ENCODE data around the gene MED15.
"Not testable (repeated sequence)": the region's sequence is repeated elsewhere in the genome, so short reads cannot be mapped to it uniquely, and the experiment has no call there.

MED15 gene

GRCh38 chr22:20533095-20533878, 25.9 kb downstream of the MED15 start:
- no peak for DNase-seq

DNA sequence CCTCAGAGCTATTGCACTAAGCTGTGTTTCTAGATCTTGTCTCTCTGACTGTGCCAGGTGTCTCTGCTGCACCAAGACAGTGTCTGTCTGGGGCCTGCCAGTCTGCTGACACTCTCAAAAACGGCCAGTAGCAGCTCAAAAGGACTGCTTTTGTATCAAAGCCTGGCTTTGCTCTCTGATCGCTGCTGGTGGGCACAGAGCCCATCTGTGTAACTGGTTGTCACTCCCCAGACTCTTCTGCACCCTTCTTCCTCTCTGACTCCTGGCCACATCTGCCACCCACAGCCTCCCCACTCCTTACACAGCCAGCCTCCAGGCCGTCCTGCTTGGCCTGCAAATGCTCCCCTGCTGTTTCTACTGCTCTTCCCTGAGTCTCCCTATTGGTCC, 26.5 kb downstream of the MED15 start:
- no peak for DNase-seq

GRCh38 chr22:20536590-20537324, 29.3 kb downstream of the MED15 start:
- DNase-seq: no peak

GRCh38 chr22:20537325-20537756, 29.9 kb downstream of the MED15 start:
- no peak for DNase-seq

- no peak for DNase-seq
Observed at GRCh38 chr22:20537983-20538382, 30.6 kb downstream of the MED15 start.

DNA sequence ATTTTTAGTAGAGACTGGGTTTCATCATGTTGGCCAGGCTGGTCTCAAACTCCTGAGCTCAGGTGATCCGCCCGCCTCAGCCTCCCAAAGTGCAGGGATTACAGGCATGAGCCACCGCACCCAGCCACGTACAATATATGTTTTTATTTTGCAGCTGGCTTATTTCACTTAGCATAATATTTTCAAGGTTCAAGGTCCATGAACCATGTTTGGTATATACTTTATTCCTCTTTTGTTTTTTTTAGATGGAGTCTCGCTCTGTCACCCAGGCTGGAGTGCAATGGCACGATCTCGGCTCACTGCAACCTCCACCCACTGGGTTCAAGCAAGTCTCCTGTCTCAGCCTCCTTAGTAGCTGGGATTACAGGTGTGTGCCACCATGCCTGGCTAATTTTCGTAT, 31.5 kb downstream of the MED15 start:
- DNase-seq: not testable (repeated sequence)

DNA sequence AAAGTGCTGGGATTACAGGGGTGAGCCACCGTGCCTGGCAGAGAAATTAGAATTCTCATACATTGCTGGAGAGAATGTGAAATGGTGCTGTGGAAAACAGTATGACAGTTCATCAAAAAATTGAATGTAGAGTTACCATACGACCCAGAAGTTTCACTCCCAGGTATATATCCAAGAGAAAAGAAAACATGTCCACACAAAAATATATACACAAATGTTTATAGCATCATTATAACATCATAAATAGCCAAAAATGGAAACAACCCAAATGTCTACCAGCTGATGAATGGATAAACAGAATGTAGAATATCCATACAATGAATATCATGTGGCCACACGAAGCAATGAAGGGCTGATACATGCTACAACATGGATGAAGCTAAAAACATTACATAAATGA, 34.6 kb downstream of the MED15 start:
- no peak for DNase-seq

- no peak for DNase-seq
Observed at GRCh38 chr22:20542736-20543135, 35.3 kb downstream of the MED15 start.

DNA sequence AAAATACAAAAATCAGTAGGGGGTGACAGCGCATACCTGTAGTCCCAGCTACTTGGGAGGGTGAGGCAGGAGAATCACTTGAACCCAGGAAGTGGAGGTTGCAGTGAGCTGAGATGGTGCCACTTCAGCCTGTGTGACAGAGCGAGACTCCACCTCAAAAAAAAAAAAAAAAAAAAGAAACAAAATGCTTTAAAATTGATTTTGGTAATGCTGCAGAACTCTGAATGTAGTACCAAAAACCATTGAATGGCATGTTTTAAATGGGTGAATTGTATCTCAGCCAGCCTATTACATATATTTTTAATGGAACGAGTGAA, 37.9 kb downstream of the MED15 start:
- not testable (repeated sequence) for DNase-seq

DNA sequence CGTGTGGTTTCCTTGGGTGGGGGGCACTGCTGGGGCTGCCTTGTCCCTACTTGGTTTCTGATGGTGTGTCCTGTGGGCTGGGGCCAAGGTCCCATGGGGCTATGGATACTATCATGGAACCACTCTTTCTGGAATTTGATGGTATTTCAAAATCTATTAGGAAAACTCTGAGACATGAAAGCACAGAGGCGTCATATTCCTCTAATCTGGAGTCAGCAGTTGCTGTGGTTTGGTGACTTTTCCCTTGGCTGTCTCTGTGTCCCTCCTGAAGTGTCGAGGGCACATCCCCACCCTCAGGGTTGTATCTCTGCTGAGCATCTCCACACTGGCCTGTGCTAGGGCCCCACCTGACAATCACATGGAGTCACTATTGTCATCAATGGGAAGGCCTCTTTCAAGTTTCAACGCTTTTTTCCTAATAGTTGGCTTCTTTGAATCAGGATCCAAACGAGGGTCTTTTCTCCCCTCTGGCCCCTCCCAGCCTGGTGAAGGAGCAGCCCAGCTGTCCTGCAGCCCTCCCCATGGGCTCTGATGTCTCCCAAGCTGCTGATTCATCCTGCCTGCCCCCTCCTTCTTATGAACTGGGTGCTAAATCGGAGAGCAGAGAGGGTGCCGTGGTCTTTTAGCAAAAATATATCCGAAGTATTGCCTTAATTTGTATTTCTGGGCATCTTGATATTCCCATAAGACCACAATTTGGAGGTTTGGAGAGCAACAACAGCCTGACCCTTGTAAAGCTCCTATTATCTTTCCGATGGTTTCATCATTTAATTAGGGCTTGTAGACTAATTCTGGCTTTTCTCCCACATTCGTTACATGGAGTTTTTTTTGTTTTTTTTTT, 38.5 kb downstream of the MED15 start:
- no peak for DNase-seq

GRCh38 chr22:20546541-20546950, 39.1 kb downstream of the MED15 start:
- no peak for DNase-seq

- no peak for DNase-seq
Observed at GRCh38 chr22:20547029-20547428, 39.6 kb downstream of the MED15 start.

DNA sequence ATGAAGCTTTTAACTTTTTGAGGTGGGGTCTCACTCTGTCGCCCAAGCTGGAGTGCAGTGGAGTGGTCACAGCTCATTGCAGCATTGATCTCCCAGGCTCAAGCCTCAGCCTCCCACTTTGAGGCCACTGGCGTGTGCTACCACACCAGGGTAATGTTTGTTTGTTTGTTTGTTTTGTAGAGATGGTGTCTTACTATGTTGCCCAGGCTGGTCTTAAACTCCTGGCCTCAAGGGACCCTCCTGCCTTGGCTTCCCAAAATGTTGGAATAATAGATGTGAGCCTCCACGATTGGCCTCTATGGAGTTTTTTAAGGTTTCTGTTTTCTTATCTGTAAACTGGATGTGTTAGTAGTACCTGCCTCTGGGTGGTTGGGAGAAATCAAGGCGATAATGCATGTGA, 41.4 kb downstream of the MED15 start:
- DNase-seq: no peak

GRCh38 chr22:20549232-20549841, 41.9 kb downstream of the MED15 start:
- peak; percentile 33 for DNase-seq

- no peak for DNase-seq
Observed at GRCh38 chr22:20550057-20550817, 42.8 kb downstream of the MED15 start.

DNA sequence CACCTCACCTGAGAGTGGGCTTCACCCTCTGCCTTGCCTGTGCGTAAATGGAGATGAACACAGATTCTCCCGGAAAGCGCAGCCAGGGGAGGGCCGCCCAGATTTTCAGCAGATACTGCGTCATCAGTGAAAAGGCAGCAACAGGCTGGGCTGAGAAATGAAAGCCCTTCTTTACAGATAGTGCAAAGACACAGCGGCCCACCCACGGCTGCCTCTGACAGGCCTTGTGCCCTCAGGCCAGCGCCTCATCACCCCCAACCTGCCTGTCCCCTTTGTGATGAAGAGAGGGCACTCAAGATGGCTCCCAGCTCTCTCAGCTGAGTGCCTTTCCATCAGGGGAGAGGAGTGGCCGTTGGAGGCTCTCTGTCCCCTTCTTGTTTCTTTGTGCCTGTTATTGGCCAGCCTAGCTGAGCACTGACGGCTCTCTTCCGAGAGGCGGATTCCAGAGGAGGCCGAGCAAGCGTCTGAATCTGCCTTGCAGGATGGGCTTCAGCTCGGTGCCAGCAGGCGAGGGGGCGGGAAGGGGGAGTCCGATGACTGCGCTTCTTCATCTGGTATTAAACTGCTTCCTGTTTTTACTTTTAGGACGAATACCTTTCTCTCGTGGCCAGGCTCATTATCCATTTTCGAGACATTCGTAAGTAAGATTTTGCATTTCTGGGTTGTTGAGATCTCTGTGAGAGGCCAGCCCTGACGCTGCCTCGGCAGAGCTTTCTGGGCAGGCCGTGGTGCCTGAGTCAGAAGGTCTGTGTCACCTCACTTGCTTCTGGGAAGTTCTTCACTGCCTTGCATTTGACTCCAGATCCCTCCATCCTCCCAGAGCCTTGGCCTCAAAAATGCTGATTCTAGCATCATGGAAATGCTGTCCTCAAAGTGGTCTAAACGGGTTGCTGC, 43.7 kb downstream of the MED15 start:
- peak; percentile 28 for DNase-seq

DNA sequence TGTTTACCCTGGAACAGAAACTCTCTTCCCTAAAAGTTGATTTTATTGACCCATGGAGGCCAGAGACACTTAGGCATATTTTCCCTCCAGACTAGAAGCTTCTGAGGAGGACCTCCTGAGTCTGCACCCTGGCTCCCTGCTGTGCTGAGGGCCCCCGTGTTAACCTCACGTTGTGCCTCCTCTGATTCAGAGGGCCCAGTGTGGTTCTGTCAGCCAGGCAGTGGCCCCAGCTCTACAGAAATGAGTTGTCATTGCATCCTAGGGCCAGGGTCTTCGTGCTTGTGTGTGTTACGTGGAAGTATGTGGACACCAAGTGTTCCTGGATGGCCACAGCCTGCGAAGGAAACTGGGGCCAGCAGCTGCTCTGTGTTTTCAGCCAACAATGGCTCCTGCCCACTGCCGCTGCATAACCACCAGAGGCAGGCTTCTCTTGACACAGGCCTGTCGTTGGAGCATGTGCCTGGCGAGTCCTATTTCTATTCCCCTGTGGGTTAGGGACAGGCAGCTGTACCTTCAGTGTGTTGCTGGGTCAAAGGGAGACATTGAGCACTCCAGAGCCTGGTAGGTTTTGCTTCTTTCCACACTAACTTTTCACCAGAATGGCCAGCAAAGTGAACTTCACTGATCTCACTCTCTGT, 44.5 kb downstream of the MED15 start:
- no peak for DNase-seq

DNA sequence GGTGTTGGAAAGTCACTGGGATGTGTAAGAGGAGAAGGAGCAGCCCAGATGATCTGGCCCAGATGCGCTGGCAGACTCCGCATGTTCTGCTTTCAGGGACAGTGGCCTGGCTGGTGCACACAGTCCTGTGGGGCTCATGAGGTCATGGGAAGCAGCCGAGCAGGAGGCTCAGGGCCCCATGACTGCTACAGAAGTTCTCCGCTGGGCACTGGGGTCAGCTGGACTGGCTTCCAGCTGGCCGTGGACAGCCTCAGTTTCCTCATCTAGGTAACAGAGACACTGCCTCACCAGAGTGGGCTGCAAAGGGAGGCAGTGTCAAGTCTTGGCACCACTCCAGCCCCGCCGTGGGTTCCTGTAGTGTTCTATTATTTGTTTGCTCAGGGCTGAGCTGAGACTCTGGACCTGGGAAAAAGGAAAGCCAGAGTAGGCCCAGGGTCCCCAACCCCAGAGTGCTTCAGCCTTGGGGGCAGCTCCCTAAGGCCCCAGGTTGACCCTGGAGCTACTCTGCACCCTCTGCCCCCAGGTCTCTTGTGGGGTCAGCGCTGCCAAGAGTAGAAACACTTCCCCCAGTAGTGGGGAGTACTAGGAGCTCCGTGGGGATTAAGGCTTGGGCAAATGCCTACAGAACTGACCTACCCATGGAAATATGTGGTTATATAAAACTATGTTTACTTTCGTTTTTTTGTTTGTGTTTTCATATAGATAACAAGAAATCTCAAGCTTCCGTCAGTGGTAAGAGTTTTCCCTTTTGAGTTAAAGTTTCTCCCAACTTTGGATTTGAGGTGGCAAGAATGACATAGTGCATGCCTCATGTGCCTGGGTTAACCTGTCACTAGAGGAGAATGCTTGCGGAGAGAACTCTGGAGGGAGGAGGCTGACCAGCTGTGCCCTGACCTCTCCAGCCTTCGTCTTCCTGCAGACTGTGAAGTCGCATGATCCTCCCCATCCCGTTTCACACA, 45.3 kb downstream of the MED15 start:
- DNase-seq: no peak

DNA sequence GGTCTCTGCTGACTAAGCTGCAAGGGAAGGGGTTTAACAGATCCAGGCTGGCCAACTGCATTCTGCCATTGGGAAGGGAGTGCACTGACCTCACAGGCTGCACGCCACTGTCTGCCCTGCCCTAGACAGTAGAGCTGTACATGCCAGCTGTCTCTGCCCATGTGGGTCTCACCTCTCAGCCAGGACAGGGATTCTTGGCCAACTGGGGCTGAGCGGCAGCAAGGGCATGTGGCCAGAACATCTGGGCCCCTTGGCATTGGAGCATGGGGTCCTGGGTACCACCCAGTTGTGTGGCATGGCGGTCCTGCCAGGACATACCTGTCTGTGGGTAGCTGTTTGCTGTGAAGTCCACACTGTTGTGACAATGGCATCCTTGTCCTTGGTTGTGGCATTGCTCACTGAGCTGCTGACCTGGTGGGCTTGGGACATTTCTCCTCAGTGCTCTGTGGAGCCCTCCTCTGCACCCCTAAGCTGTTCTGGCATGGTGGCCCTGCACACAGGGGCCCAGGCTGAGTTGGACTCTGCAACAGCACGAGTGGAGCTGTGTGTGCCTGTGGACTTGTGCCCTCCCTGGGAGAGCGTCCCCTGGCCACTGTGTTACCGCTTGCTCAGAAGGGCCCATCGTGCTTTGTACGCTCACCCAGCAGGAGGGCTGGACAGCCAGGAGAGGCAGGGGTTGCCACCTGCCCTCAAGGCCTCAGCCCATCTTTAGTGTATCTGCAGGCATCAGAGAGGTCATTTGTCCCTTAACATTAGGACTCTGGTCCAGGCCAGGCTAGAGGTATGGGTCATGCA, 46.7 kb downstream of the MED15 start:
- no peak for DNase-seq

All from fibroblast of upper back skin (primary cell).